GM23338 (cell line): ENCODE measurements around the gene RNF207. TPM values are rescaled to one million over a fixed set of nuclear protein-coding genes. Genes with fewer than 3 reads are reported as not detected.

Experiments
- ATAC-seq: fragments of 200-7000 bp; cut with Tn5 transposase; 3 replicates; pipeline ENCODE4 v1.9.1; 2020
- DNase-seq: peaks from one replicate; pipeline ENCODE4 v3.0.0-alpha.2; 2015; ENCODE audit warnings: low spot score
- H2AFZ ChIP-seq: fragments of 200-600 bp; sonication (generic); 2 replicates; pipeline ENCODE4 v1.8.0; 2016; ENCODE audit warnings: antibody characterized with exemption, mild to moderate bottlenecking, moderate library complexity
- H3F3A ChIP-seq: fragments of 200-600 bp; sonication (generic); replicated peaks from 2 replicates; pipeline ENCODE4 v1.8.0; 2017; ENCODE audit warnings: antibody characterized with exemption, mixed run types, low read depth
- H3K27ac ChIP-seq: fragments of 200-600 bp; sonication (generic); 2 replicates; pipeline ENCODE4 v1.6.1; 2016; ENCODE audit warnings: low read depth
- H3K27me3 ChIP-seq: fragments of 200-600 bp; sonication (generic); 2 replicates; pipeline ENCODE4 v1.8.0; 2016; ENCODE audit warnings: mild to moderate bottlenecking, mixed run types, moderate library complexity; ENCODE audit not compliant: insufficient read depth
- H3K36me3 ChIP-seq: fragments of 200-600 bp; sonication (generic); 2 replicates; pipeline ENCODE4 v1.8.0; 2016; ENCODE audit warnings: mild to moderate bottlenecking; ENCODE audit not compliant: insufficient read depth
- H3K4me1 ChIP-seq: fragments of 200-600 bp; sonication (generic); 2 replicates; pipeline ENCODE4 v1.8.0; 2016; ENCODE audit warnings: mild to moderate bottlenecking, moderate library complexity; ENCODE audit not compliant: insufficient read depth
- H3K4me2 ChIP-seq: fragments of 200-600 bp; sonication (generic); 2 replicates; pipeline ENCODE4 v1.7.1; 2017; ENCODE audit warnings: mixed run types
- H3K4me3 ChIP-seq: fragments of 200-600 bp; sonication (generic); 2 replicates; pipeline ENCODE4 v1.6.1; 2016; ENCODE audit warnings: mixed run types
- H3K79me2 ChIP-seq: fragments of 200-600 bp; sonication (generic); replicated peaks from 2 replicates; pipeline ENCODE4 v1.8.0; 2017; ENCODE audit warnings: mild to moderate bottlenecking; ENCODE audit not compliant: insufficient read depth
- H3K9me2 ChIP-seq: fragments of 200-600 bp; sonication (generic); 2 replicates; pipeline ENCODE4 v1.8.0; 2017; ENCODE audit not compliant: insufficient read depth
- H4K20me1 ChIP-seq: fragments of 200-600 bp; sonication (generic); replicated peaks from 2 replicates; pipeline ENCODE4 v1.8.0; 2017; ENCODE audit warnings: mild to moderate bottlenecking; ENCODE audit not compliant: insufficient read depth
- H3K27ac Mint-ChIP-seq: 2 replicates; pipeline ENCODE4 v1.8.0; 2020; ENCODE audit warnings: inconsistent platforms, mild to moderate bottlenecking, moderate library complexity, mixed read lengths
- H3K27me3 Mint-ChIP-seq: 3 replicates; pipeline ENCODE4 v1.8.0; 2022; ENCODE audit warnings: low read depth, mild to moderate bottlenecking, moderate library complexity, mixed read lengths, inconsistent platforms; ENCODE audit not compliant: insufficient read depth, poor library complexity
- H3K36me3 Mint-ChIP-seq: 3 replicates; pipeline ENCODE4 v1.8.0; 2021; ENCODE audit warnings: low read depth, mild to moderate bottlenecking, inconsistent platforms, moderate library complexity, mixed read lengths
- H3K4me1 Mint-ChIP-seq: 3 replicates; pipeline ENCODE4 v1.8.0; 2020; ENCODE audit warnings: mild to moderate bottlenecking, inconsistent platforms, mixed read lengths
- H3K4me3 Mint-ChIP-seq: 3 replicates; pipeline ENCODE4 v1.8.0; 2021; ENCODE audit warnings: moderate library complexity, mild to moderate bottlenecking, inconsistent platforms, mixed read lengths
- H3K9me3 Mint-ChIP-seq: 3 replicates; pipeline ENCODE4 v1.8.0; 2020; ENCODE audit warnings: moderate library complexity, mild to moderate bottlenecking, inconsistent platforms, mixed read lengths
- CTCF ChIP-seq, 2 experiments: fragments of 200-600 bp in 1 of 2; sonication (generic) in 1 of 2; conservative IDR thresholded peaks; 2 replicates each; pipeline versions ENCODE4 v1.5.1 to v1.6.1; 2016 to 2017; ENCODE audit warnings: antibody characterized with exemption in 2 of 2, low read depth in 2 of 2, mild to moderate bottlenecking in 2 of 2, moderate library complexity in 1 of 2
- ETS1 ChIP-seq: IDR thresholded peaks from 2 replicates; pipeline ENCODE4 v1.6.1; 2016; ENCODE audit warnings: antibody characterized with exemption
- EZH2phosphoT487 ChIP-seq: fragments of 200-600 bp; sonication (generic); IDR thresholded peaks from one replicate; pipeline ENCODE4 v1.8.1; 2018; ENCODE audit warnings: antibody characterized with exemption; ENCODE audit not compliant: unreplicated experiment
- JUNB ChIP-seq: IDR thresholded peaks from one replicate; pipeline ENCODE4 v1.6.1; 2016; ENCODE audit warnings: antibody characterized with exemption; ENCODE audit not compliant: unreplicated experiment
- REST ChIP-seq: IDR thresholded peaks from one replicate; pipeline ENCODE4 v1.6.1; 2018; ENCODE audit warnings: antibody characterized with exemption; ENCODE audit not compliant: unreplicated experiment
- STAT1 ChIP-seq: IDR thresholded peaks from one replicate; pipeline ENCODE4 v1.6.1; 2016; ENCODE audit warnings: antibody characterized with exemption; ENCODE audit not compliant: unreplicated experiment
- ZNF331 ChIP-seq: fragments of 250-450 bp; sonication (Bioruptor Pico); IDR thresholded peaks from 2 replicates; pipeline ENCODE4 v1.5.0; 2020; ENCODE audit warnings: low read depth, mild to moderate bottlenecking, moderate library complexity
- polyA plus RNA-seq: library from polyadenylated mRNA; unstranded; fragments of >200 nt; fragmentation: Nextera tagmentation; extraction: Ambion mirVana; gene quantifications from 2 replicates; pipeline ENCODE4 v1.2.1, GENCODE V29; 2016
- total RNA-seq: library from RNA; depleted of rRNA; stranded (reverse); fragments of >200 nt; shearing (Covaris generic); gene quantifications from 2 replicates; pipeline ENCODE4 v1.2.3, GENCODE V29; 2014

RNF207 gene
- total and polyA plus RNA-seq, 2 experiments from 2014 or later, result 1.7 to 2.9 TPM

- TF ChIP-seq REST, result no peak
These were observed 45.9 kb downstream of the RNF207 start (continued) for GRCh38 chr1:6251681-6252373.

GRCh38 chr1:6252374-6252710 lies 46.4 kb downstream of the RNF207 start:
- no peak for DNase-seq
- peaks cover 42% of the 10 kb centered on the region for H3K27me3 Mint-ChIP-seq
- H3K4me1 ChIP-seq, result no peaks in the 10 kb centered on the region
- H3K27ac ChIP-seq, result no peak overlapping the region
- no peak overlapping the region for H3K4me2 ChIP-seq
- H3K27me3 ChIP-seq, result peaks cover 46% of the 10 kb centered on the region
- no peaks in the 10 kb centered on the region for H3K36me3 Mint-ChIP-seq
- no peak for ATAC-seq
- H3K9me3 Mint-ChIP-seq, result no peaks in the 10 kb centered on the region; the same call in 2 of the 3 replicates
- no peak overlapping the region for H3K4me3 ChIP-seq
- H3K27ac Mint-ChIP-seq, result no peak overlapping the region
- no peaks in the 10 kb centered on the region; the same call in 1 of the 2 replicates for H3F3A ChIP-seq
- no peaks in the 10 kb centered on the region for H3K9me2 ChIP-seq
- H3K79me2 ChIP-seq, result no peaks in the 10 kb centered on the region
- H3K4me3 Mint-ChIP-seq, result no peak overlapping the region
- peaks cover under 1% of the 10 kb centered on the region; the same call in 1 of the 2 replicates for H4K20me1 ChIP-seq
- H2AFZ ChIP-seq, result no peak overlapping the region
- no peaks in the 10 kb centered on the region for H3K36me3 ChIP-seq
- H3K4me1 Mint-ChIP-seq, result peaks cover 2% of the 10 kb centered on the region; the same call in 1 of the 3 replicates
- TF ChIP-seq ZNF331 (CRISPR knock-in tag) (no peak), STAT1 (no peak), REST (no peak), JUNB (no peak), EZH2phosphoT487 (no peak), CTCF (conservative IDR thresholded peaks at IDR 0.05; ENCODE audit: low read depth in 2 of 2) (no peak), ETS1 (no peak)
